ENCODE results near the gene ALDH3B2. TPM values are rescaled to one million over a fixed set of nuclear protein-coding genes. Genes with fewer than 3 reads are reported as not detected.
"Not testable (repeated sequence)": the region's sequence is repeated elsewhere in the genome, so short reads cannot be mapped to it uniquely, and the experiment has no call there.

Gene ALDH3B2
- total RNA-seq, 1 experiment from 2014 or later = not detected

- no peak for ATAC-seq
- TF ChIP-seq POLR2AphosphoS5 (IDR thresholded peaks at IDR 0.05; ENCODE audit: low read depth, low read length) (no peak), REST (IDR thresholded peaks at IDR 0.05; ENCODE audit: insufficient read depth in 1 of 2, low read depth in 2 of 2, low read length in 1 of 2) (no peak), TCF7L2 (IDR thresholded peaks at IDR 0.05; ENCODE audit: low read depth, low read length) (no peak), CTCF (IDR thresholded peaks at IDR 0.05) (no peak), SIN3A (IDR thresholded peaks at IDR 0.05; ENCODE audit: borderline replicate concordance, insufficient read depth, low read depth, low read length) (no peak)
- intact Hi-C loops (cut with micrococcal nuclease; ENCODE audit: unreplicated experiment) (no loop called here), in situ Hi-C loops (cut with HindIII; ENCODE audit: low pct_unique_long_range_greater_than_20kb, low sequenced_read_pairs) (no loop called here)
- Histone ChIP-seq H3K27me3 (ENCODE audit: control insufficient read depth, insufficient read depth, low read length) (no peaks in the 10 kb centered on the region), H3K4me3 (ENCODE audit: low read depth in 2 of 2, low read length in 2 of 2) (no peak overlapping the region), H3K4me1 (ENCODE audit: control insufficient read depth, insufficient read depth, low read length) (no peaks in the 10 kb centered on the region), H3K27ac (ENCODE audit: low read length) (no peak overlapping the region), H3K36me3 (ENCODE audit: control insufficient read depth, insufficient read depth, low read length) (no peaks in the 10 kb centered on the region), H3K9me3 (ENCODE audit: control insufficient read depth, insufficient read depth, low read depth, low read length) (no peaks in the 10 kb centered on the region)
- DNase-seq (ENCODE audit: low read depth, low spot score) = no peak
- POLR2A ChIA-PET = no interaction called here
- BruUV-seq (replicated peaks) = no TSS peak
- CTCF ChIA-PET = interaction anchor here (1.4 kb wide), 1 partner anchor 33 kb away, joined by 4 read pairs; no protein-coding TSS in a partner anchor
These were observed 11.4 kb downstream of the ALDH3B2 start for GRCh38 chr11:67662835-67663531.

- ChIA-PET POLR2A (no interaction called here), CTCF (interaction anchor here (1.4 kb wide), 1 partner anchor 32 kb away, joined by 4 read pairs; no protein-coding TSS in a partner anchor)
- in situ Hi-C loops (cut with HindIII; ENCODE audit: low pct_unique_long_range_greater_than_20kb, low sequenced_read_pairs) (no loop called here), intact Hi-C loops (cut with micrococcal nuclease; ENCODE audit: unreplicated experiment) (no loop called here)
- no peak for TF ChIP-seq CTCF (IDR thresholded peaks at IDR 0.05)
- TF ChIP-seq POLR2AphosphoS5 (IDR thresholded peaks at IDR 0.05; ENCODE audit: low read depth, low read length) = no peak
- TF ChIP-seq TCF7L2 (IDR thresholded peaks at IDR 0.05; ENCODE audit: low read depth, low read length) = no peak
- no peak for TF ChIP-seq REST (IDR thresholded peaks at IDR 0.05; ENCODE audit: insufficient read depth in 1 of 2, low read depth in 2 of 2, low read length in 1 of 2)
- no peaks in the 10 kb centered on the region for H3K36me3 ChIP-seq (ENCODE audit: control insufficient read depth, insufficient read depth, low read length)
- H3K4me3 ChIP-seq (ENCODE audit: low read depth in 2 of 2, low read length in 2 of 2) = no peak overlapping the region
- no peak overlapping the region for H3K27ac ChIP-seq (ENCODE audit: low read length)
- DNase-seq (ENCODE audit: low read depth, low spot score) (no peak), ATAC-seq (no peak)
- BruUV-seq (replicated peaks) = no TSS peak
- H3K27me3 ChIP-seq (ENCODE audit: control insufficient read depth, insufficient read depth, low read length) = no peaks in the 10 kb centered on the region
- no peaks in the 10 kb centered on the region for H3K9me3 ChIP-seq (ENCODE audit: control insufficient read depth, insufficient read depth, low read depth, low read length)
- H3K4me1 ChIP-seq (ENCODE audit: control insufficient read depth, insufficient read depth, low read length) = no peaks in the 10 kb centered on the region
These were observed 12.1 kb downstream of the ALDH3B2 start for GRCh38 chr11:67662142-67662834.

- H3K4me3 ChIP-seq (ENCODE audit: low read depth in 2 of 2, low read length in 2 of 2); H3K9me3 ChIP-seq (ENCODE audit: control insufficient read depth, insufficient read depth, low read depth, low read length); intact Hi-C loops (cut with micrococcal nuclease; ENCODE audit: unreplicated experiment); ATAC-seq; H3K27ac ChIP-seq (ENCODE audit: low read length); H3K4me1 ChIP-seq (ENCODE audit: control insufficient read depth, insufficient read depth, low read length); DNase-seq (ENCODE audit: low read depth, low spot score); H3K36me3 ChIP-seq (ENCODE audit: control insufficient read depth, insufficient read depth, low read length); H3K27me3 ChIP-seq (ENCODE audit: control insufficient read depth, insufficient read depth, low read length); BruUV-seq (replicated peaks); in situ Hi-C loops (cut with HindIII; ENCODE audit: low pct_unique_long_range_greater_than_20kb, low sequenced_read_pairs): not testable (repeated sequence)
- ChIA-PET POLR2A (interaction anchor here (0.6 kb wide), 1 partner anchor 85 kb away, joined by 9 read pairs; no protein-coding TSS in a partner anchor), CTCF (interaction anchor here (0.7 to 2.0 kb wide), 2 partner anchors 23 to 32 kb away, joined by 15 to 23 read pairs; partner anchors contain the start of gene NUDT8)
These were observed 13.7 kb downstream of the ALDH3B2 start for GRCh38 chr11:67660752-67661151.

Data from Panc1 (cell line).